ENCODE data around the gene CSNK2A1.

GRCh38 chr20:436476-436875 is 107.1 kb downstream of the CSNK2A1 start:
- TF ChIP-seq CTCF (IDR thresholded peaks at IDR 0.05) (no peak), POLR2A (IDR thresholded peaks at IDR 0.05) (no peak)
